Panc1 (cell line): ENCODE data around the gene TDRD10. TPM values are rescaled to one million over a fixed set of nuclear protein-coding genes. Genes with fewer than 3 reads are reported as not detected.

Experiments
- ATAC-seq: fragments of 200-7000 bp; cut with Tn5 transposase; 2 replicates; pipeline ENCODE4 v1.9.1; 2020; ENCODE audit warnings: mild to moderate bottlenecking, moderate library complexity
- BruUV-seq: library from RNA; stranded (reverse); fragments of 400-500 nt; replicated peaks from 2 replicates; lab custom pipeline; 2021; lab: Mats Ljungman, UMichigan
- CTCF ChIA-PET: fragments of 300-600 bp; sonication (Branson Sonifier 250); formaldehyde crosslinking; loops from one replicate; lab custom pipeline; 2022; ENCODE audit warnings: antibody characterized with exemption; lab: Charles Lee
- POLR2A ChIA-PET: fragments of 300-600 bp; sonication (Branson Sonifier 250); formaldehyde crosslinking; loops from one replicate; lab custom pipeline; 2022; ENCODE audit warnings: antibody characterized with exemption; lab: Charles Lee
- DNase-seq: peaks from one replicate; pipeline ENCODE4 v3.0.0-alpha.2; 2010; ENCODE audit warnings: low read depth, low spot score
- H3K27ac ChIP-seq: 2 replicates; pipeline ENCODE4 v1.5.1; 2011; ENCODE audit warnings: mild to moderate bottlenecking, low read length, inconsistent platforms
- H3K27me3 ChIP-seq: fragments of 200-500 bp; sonication (Bioruptor generic); 2 replicates; pipeline ENCODE4 v1.6.0; 2014; ENCODE audit warnings: low read length, inconsistent platforms; ENCODE audit not compliant: control insufficient read depth, insufficient read depth
- H3K36me3 ChIP-seq: fragments of 200-500 bp; sonication (Bioruptor generic); 2 replicates; pipeline ENCODE4 v1.5.1; 2014; ENCODE audit warnings: inconsistent platforms, mild to moderate bottlenecking, low read length, moderate library complexity; ENCODE audit not compliant: control insufficient read depth, insufficient read depth
- H3K4me1 ChIP-seq: 2 replicates; pipeline ENCODE4 v1.5.1; 2011; ENCODE audit warnings: inconsistent platforms, mild to moderate bottlenecking, low read length, moderate library complexity; ENCODE audit not compliant: control insufficient read depth, insufficient read depth
- H3K4me3 ChIP-seq, 2 experiments: 2 replicates each; pipeline ENCODE4 v1.5.1; 2011 to 2012; ENCODE audit warnings: low read depth in 2 of 2, low read length in 2 of 2, mild to moderate bottlenecking in 2 of 2, inconsistent platforms in 1 of 2, moderate library complexity in 1 of 2
- H3K9me3 ChIP-seq: fragments of 200-500 bp; sonication (Bioruptor generic); 2 replicates; pipeline ENCODE4 v1.5.1; 2014; ENCODE audit warnings: low read depth, mild to moderate bottlenecking, inconsistent platforms, low read length, moderate library complexity; ENCODE audit not compliant: control insufficient read depth, insufficient read depth
- POLR2AphosphoS5 ChIP-seq: IDR thresholded peaks from 2 replicates; pipeline ENCODE4 v1.6.1; 2012; ENCODE audit warnings: mild to moderate bottlenecking, low read depth, low read length, moderate library complexity
- SIN3A ChIP-seq: IDR thresholded peaks from 2 replicates; pipeline ENCODE4 v1.6.1; 2012; ENCODE audit warnings: low read depth, mild to moderate bottlenecking, low read length, moderate library complexity, borderline replicate concordance; ENCODE audit not compliant: insufficient read depth
- TCF7L2 ChIP-seq: IDR thresholded peaks from 2 replicates; pipeline ENCODE4 v1.6.1; 2011; ENCODE audit warnings: mild to moderate bottlenecking, low read depth, low read length, inconsistent platforms
- in situ Hi-C: cut with HindIII; loops from 2 replicates; pipeline ENCODE4 v1.10.0; 2016; ENCODE audit warnings: low sequenced_read_pairs, low pct_unique_long_range_greater_than_20kb
- intact Hi-C: fragments of 100-400 bp; cut with micrococcal nuclease; formaldehyde crosslinking; loops from one replicate; pipeline ENCODE4 v1.10.0; 2022; ENCODE audit not compliant: unreplicated experiment
- total RNA-seq: library from RNA; stranded (reverse); gene quantifications from one replicate; pipeline ENCODE4 v1.2.1, GENCODE V29; 2021; ENCODE audit not compliant: unreplicated experiment
- TF ChIP-seq, protein P1 (sequence below): fragments of 450-650 bp; IDR thresholded peaks from 2 replicates; pipeline ENCODE4 v1.5.1; 2017; ENCODE audit warnings: mild to moderate bottlenecking
- TF ChIP-seq, protein P2 (sequence below), 2 experiments: IDR thresholded peaks; 2 replicates each; pipeline ENCODE4 v1.6.1; 2011 to 2012; ENCODE audit warnings: low read depth in 2 of 2, control low read depth in 1 of 2, low read length in 1 of 2, mild to moderate bottlenecking in 1 of 2, moderate library complexity in 1 of 2; ENCODE audit not compliant: insufficient read depth in 1 of 2

Gene TDRD10
- total RNA-seq, 1 experiment from 2014 or later, result not detected

GRCh38 chr1:154514066-154514553, 12.1 kb downstream of the TDRD10 start:
- H3K27ac ChIP-seq, result no peak overlapping the region
- no peak overlapping the region for H3K4me3 ChIP-seq
- in situ Hi-C loops (no loop called here), intact Hi-C loops (no loop called here)
- H3K4me1 ChIP-seq, result no peaks in the 10 kb centered on the region
- ATAC-seq, result no peak
- ChIA-PET POLR2A (no interaction called here), CTCF (no interaction called here)
- BruUV-seq, result no TSS peak
- H3K9me3 ChIP-seq, result no peaks in the 10 kb centered on the region
- no peak for DNase-seq
- TF ChIP-seq, protein P1, sequence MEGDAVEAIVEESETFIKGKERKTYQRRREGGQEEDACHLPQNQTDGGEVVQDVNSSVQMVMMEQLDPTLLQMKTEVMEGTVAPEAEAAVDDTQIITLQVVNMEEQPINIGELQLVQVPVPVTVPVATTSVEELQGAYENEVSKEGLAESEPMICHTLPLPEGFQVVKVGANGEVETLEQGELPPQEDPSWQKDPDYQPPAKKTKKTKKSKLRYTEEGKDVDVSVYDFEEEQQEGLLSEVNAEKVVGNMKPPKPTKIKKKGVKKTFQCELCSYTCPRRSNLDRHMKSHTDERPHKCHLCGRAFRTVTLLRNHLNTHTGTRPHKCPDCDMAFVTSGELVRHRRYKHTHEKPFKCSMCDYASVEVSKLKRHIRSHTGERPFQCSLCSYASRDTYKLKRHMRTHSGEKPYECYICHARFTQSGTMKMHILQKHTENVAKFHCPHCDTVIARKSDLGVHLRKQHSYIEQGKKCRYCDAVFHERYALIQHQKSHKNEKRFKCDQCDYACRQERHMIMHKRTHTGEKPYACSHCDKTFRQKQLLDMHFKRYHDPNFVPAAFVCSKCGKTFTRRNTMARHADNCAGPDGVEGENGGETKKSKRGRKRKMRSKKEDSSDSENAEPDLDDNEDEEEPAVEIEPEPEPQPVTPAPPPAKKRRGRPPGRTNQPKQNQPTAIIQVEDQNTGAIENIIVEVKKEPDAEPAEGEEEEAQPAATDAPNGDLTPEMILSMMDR, result no peak
- TF ChIP-seq TCF7L2 (no peak), POLR2AphosphoS5 (no peak), SIN3A (no peak)
- TF ChIP-seq, protein P2, sequence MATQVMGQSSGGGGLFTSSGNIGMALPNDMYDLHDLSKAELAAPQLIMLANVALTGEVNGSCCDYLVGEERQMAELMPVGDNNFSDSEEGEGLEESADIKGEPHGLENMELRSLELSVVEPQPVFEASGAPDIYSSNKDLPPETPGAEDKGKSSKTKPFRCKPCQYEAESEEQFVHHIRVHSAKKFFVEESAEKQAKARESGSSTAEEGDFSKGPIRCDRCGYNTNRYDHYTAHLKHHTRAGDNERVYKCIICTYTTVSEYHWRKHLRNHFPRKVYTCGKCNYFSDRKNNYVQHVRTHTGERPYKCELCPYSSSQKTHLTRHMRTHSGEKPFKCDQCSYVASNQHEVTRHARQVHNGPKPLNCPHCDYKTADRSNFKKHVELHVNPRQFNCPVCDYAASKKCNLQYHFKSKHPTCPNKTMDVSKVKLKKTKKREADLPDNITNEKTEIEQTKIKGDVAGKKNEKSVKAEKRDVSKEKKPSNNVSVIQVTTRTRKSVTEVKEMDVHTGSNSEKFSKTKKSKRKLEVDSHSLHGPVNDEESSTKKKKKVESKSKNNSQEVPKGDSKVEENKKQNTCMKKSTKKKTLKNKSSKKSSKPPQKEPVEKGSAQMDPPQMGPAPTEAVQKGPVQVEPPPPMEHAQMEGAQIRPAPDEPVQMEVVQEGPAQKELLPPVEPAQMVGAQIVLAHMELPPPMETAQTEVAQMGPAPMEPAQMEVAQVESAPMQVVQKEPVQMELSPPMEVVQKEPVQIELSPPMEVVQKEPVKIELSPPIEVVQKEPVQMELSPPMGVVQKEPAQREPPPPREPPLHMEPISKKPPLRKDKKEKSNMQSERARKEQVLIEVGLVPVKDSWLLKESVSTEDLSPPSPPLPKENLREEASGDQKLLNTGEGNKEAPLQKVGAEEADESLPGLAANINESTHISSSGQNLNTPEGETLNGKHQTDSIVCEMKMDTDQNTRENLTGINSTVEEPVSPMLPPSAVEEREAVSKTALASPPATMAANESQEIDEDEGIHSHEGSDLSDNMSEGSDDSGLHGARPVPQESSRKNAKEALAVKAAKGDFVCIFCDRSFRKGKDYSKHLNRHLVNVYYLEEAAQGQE (IDR thresholded peaks at IDR 0.05; ENCODE audit: insufficient read depth in 1 of 2, low read depth in 2 of 2, low read length in 1 of 2), result no peak
- no peaks in the 10 kb centered on the region for H3K27me3 ChIP-seq
- H3K36me3 ChIP-seq, result no peaks in the 10 kb centered on the region

DNA sequence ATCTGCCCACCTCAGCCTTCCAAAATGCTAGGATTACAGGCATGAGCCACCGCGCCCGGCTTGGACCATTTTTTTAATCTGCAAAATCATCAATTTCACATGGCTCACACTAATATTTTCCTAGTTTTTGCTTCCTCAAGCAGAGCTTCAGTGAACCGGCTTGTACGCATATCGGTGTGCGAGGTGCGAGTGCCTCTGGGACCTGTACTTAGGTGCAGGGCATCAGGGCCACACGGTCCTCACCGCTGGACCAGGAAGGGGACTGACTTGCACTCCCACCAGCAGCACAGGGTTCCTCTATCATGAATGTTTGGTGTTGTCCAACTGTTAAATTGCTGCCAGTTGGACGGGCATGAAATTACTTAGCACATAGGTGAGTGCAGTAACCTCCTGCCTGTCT, 15.6 kb downstream of the TDRD10 start:
- TF ChIP-seq TCF7L2 (no peak), SIN3A (no peak), POLR2AphosphoS5 (no peak)
- TF ChIP-seq, protein P2 (IDR thresholded peaks at IDR 0.05; ENCODE audit: insufficient read depth in 1 of 2, low read depth in 2 of 2, low read length in 1 of 2), result no peak
- TF ChIP-seq, protein P1, result no peak
- CTCF ChIA-PET, result no interaction called here
- H3K4me3 ChIP-seq, result no peak overlapping the region
- no peaks in the 10 kb centered on the region for H3K4me1 ChIP-seq
- no peak overlapping the region for H3K27ac ChIP-seq
- intact Hi-C loops (no loop called here), in situ Hi-C loops (no loop called here)
- POLR2A ChIA-PET, result no interaction called here
- DNase-seq (no peak), ATAC-seq (no peak)
- BruUV-seq, result no TSS peak
- no peaks in the 10 kb centered on the region for H3K27me3 ChIP-seq
- no peaks in the 10 kb centered on the region for H3K36me3 ChIP-seq
- no peaks in the 10 kb centered on the region for H3K9me3 ChIP-seq
